WTC11 (cell line): ENCODE results near the gene MAU2. TPM values are rescaled to one million over a fixed set of nuclear protein-coding genes. Genes with fewer than 3 reads are reported as not detected.
"Not testable (repeated sequence)": the region's sequence is repeated elsewhere in the genome, so short reads cannot be mapped to it uniquely, and the experiment has no call there.

Source experiments
- ATAC-seq: fragments of 200-7000 bp; cut with Tn5 transposase; 2 replicates; pipeline ENCODE4 v1.10.0; 2021; ENCODE audit warnings: mild to moderate bottlenecking, moderate library complexity
- CTCF ChIA-PET: fragments of 300-600 bp; sonication (Branson Sonifier 250); formaldehyde crosslinking; loops from one replicate; lab custom pipeline; 2021; ENCODE audit warnings: antibody characterized with exemption; lab: Charles Lee
- POLR2A ChIA-PET: fragments of 350-600 bp; sonication (Branson Sonifier 250); formaldehyde crosslinking; loops from one replicate; lab custom pipeline; 2021; ENCODE audit warnings: antibody characterized with exemption; lab: Charles Lee
- DNase-seq: peaks from one replicate; pipeline ENCODE4 v3.0.0; 2021; ENCODE audit warnings: low spot score
- H3K27ac Mint-ChIP-seq: 2 replicates; pipeline ENCODE4 v1.8.0; 2021; ENCODE audit warnings: mixed read lengths
- H3K27me3 Mint-ChIP-seq: 2 replicates; pipeline ENCODE4 v1.8.0; 2021; ENCODE audit warnings: low read depth, mild to moderate bottlenecking, moderate library complexity, mixed read lengths
- H3K36me3 Mint-ChIP-seq: 2 replicates; pipeline ENCODE4 v1.8.0; 2021; ENCODE audit warnings: mixed read lengths
- H3K4me1 Mint-ChIP-seq: 2 replicates; pipeline ENCODE4 v1.8.0; 2022; ENCODE audit warnings: mixed read lengths
- H3K4me3 Mint-ChIP-seq: 2 replicates; pipeline ENCODE4 v1.8.0; 2021; ENCODE audit warnings: mild to moderate bottlenecking, moderate library complexity, mixed read lengths
- H3K9me3 Mint-ChIP-seq: 2 replicates; pipeline ENCODE4 v1.8.0; 2021; ENCODE audit warnings: mixed read lengths
- CBFB ChIP-seq: sonication (generic); formaldehyde crosslinking; IDR thresholded peaks from 2 replicates; pipeline ENCODE4 v1.8.1; 2022; ENCODE audit warnings: mild to moderate bottlenecking, low read depth, missing genetic modification reagents
- CREM ChIP-seq: sonication (generic); formaldehyde crosslinking; IDR thresholded peaks from 2 replicates; pipeline ENCODE4 v1.8.1; 2022; ENCODE audit warnings: mild to moderate bottlenecking, missing genetic modification reagents, moderate library complexity
- EMX1 ChIP-seq: fragments of 250-450 bp; sonication (Bioruptor Pico); IDR thresholded peaks from 2 replicates; pipeline ENCODE4 v1.8.0; 2021; ENCODE audit warnings: mild to moderate bottlenecking
- FOXP1 ChIP-seq: sonication (generic); formaldehyde crosslinking; IDR thresholded peaks from 2 replicates; pipeline ENCODE4 v1.8.0; 2022; ENCODE audit warnings: missing genetic modification reagents, mild to moderate bottlenecking, moderate library complexity, borderline replicate concordance
- MXD4 ChIP-seq: fragments of 250-450 bp; sonication (Bioruptor Pico); IDR thresholded peaks from 2 replicates; pipeline ENCODE4 v1.8.0; 2021; ENCODE audit warnings: mild to moderate bottlenecking, moderate library complexity, borderline replicate concordance
- NFE2L1 ChIP-seq: sonication (generic); formaldehyde crosslinking; IDR thresholded peaks from 2 replicates; pipeline ENCODE4 v1.8.1; 2023; ENCODE audit warnings: missing genetic modification reagents
- OVOL2 ChIP-seq: fragments of 250-450 bp; sonication (Bioruptor Pico); IDR thresholded peaks from 2 replicates; pipeline ENCODE4 v1.9.0; 2021; ENCODE audit warnings: mild to moderate bottlenecking, borderline replicate concordance
- RELA ChIP-seq: sonication (generic); formaldehyde crosslinking; IDR thresholded peaks from 2 replicates; pipeline ENCODE4 v1.8.1; 2022; ENCODE audit warnings: missing genetic modification reagents, mild to moderate bottlenecking, borderline replicate concordance
- SP1 ChIP-seq: sonication (generic); formaldehyde crosslinking; conservative IDR thresholded peaks from 2 replicates; pipeline ENCODE4 v1.8.1; 2022; ENCODE audit warnings: missing genetic modification reagents
- TCF7 ChIP-seq: sonication (generic); formaldehyde crosslinking; IDR thresholded peaks from 2 replicates; pipeline ENCODE4 v1.8.0; 2022; ENCODE audit warnings: mild to moderate bottlenecking, low read depth, missing genetic modification reagents, moderate library complexity
- TEAD1 ChIP-seq: sonication (generic); formaldehyde crosslinking; IDR thresholded peaks from 2 replicates; pipeline ENCODE4 v1.8.0; 2022; ENCODE audit warnings: mild to moderate bottlenecking, missing genetic modification reagents
- ZNF219 ChIP-seq: sonication (generic); formaldehyde crosslinking; IDR thresholded peaks from 2 replicates; pipeline ENCODE4 v1.8.0; 2023; ENCODE audit warnings: missing genetic modification reagents, mild to moderate bottlenecking, borderline replicate concordance
- ZNF317 ChIP-seq: sonication (generic); formaldehyde crosslinking; IDR thresholded peaks from 2 replicates; pipeline ENCODE4 v1.8.1; 2023; ENCODE audit warnings: low read depth, mild to moderate bottlenecking, moderate library complexity, missing genetic modification reagents, borderline replicate concordance
- ZNF396 ChIP-seq: fragments of 250-450 bp; sonication (Bioruptor Pico); IDR thresholded peaks from 2 replicates; pipeline ENCODE4 v1.8.0; 2021; ENCODE audit warnings: mild to moderate bottlenecking, moderate library complexity, borderline replicate concordance
- ZNF416 ChIP-seq: fragments of 250-450 bp; sonication (Bioruptor Pico); IDR thresholded peaks from 2 replicates; pipeline ENCODE4 v1.9.0; 2021; ENCODE audit warnings: mild to moderate bottlenecking, inconsistent platforms
- ZNF423 ChIP-seq: fragments of 250-450 bp; sonication (Bioruptor Pico); IDR thresholded peaks from 2 replicates; pipeline ENCODE4 v2.1.2; 2022; ENCODE audit warnings: mild to moderate bottlenecking, moderate library complexity
- total RNA-seq: library from RNA; stranded (reverse); gene quantifications from 3 replicates; pipeline ENCODE4 v1.2.3, GENCODE V29; 2021
- TF ChIP-seq, protein P1 (sequence below): sonication (generic); formaldehyde crosslinking; IDR thresholded peaks from 2 replicates; pipeline ENCODE4 v1.8.1; 2023; ENCODE audit warnings: mild to moderate bottlenecking, missing genetic modification reagents, moderate library complexity
- TF ChIP-seq, protein P2 (sequence below): sonication (generic); formaldehyde crosslinking; IDR thresholded peaks from 2 replicates; pipeline ENCODE4 v1.8.0; 2022; ENCODE audit warnings: mild to moderate bottlenecking, missing genetic modification reagents
- TF ChIP-seq, protein P3 (sequence below): sonication (generic); formaldehyde crosslinking; conservative IDR thresholded peaks from 2 replicates; pipeline ENCODE4 v1.8.1; 2022; ENCODE audit warnings: mild to moderate bottlenecking, missing genetic modification reagents
- TF ChIP-seq, protein P4 (sequence below): sonication (generic); formaldehyde crosslinking; IDR thresholded peaks from 2 replicates; pipeline ENCODE4 v1.8.1; 2022; ENCODE audit warnings: low read depth, missing genetic modification reagents, borderline replicate concordance
- TF ChIP-seq, protein P5 (sequence below): sonication (generic); formaldehyde crosslinking; IDR thresholded peaks from 2 replicates; pipeline ENCODE4 v1.8.0; 2022; ENCODE audit warnings: mild to moderate bottlenecking, missing genetic modification reagents
- TF ChIP-seq, protein P6 (sequence below): fragments of 250-450 bp; sonication (Bioruptor Pico); IDR thresholded peaks from 2 replicates; pipeline ENCODE4 v1.9.0; 2021; ENCODE audit warnings: mild to moderate bottlenecking

MAU2 gene
- total RNA-seq, 1 experiment from 2014 or later, result 56.8 TPM

DNA sequence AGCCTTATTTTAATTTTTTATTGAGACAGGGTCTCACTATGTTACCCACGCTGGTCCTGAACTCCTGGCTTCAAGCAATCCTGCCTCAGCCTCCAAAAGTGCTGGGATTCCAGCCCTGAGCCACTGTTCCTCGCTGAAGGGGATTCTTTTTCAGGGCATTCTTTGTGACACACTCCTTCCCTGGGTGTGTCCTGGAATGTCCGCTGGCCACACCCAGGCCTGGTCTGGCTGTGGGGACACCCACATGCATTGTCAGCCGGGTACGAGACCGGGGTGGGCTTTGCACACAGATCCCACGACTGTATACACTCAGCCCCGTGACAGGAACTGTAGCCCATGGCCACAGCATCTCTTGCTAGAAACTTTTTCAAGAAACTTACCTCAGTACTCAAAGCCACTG is 50.4 kb downstream of the MAU2 start (continued):
- TF ChIP-seq, protein P1, sequence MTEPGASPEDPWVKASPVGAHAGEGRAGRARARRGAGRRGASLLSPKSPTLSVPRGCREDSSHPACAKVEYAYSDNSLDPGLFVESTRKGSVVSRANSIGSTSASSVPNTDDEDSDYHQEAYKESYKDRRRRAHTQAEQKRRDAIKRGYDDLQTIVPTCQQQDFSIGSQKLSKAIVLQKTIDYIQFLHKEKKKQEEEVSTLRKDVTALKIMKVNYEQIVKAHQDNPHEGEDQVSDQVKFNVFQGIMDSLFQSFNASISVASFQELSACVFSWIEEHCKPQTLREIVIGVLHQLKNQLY (CRISPR knock-in tag), result no peak
- TF ChIP-seq, all 79 proteins: peak for 0

DNA sequence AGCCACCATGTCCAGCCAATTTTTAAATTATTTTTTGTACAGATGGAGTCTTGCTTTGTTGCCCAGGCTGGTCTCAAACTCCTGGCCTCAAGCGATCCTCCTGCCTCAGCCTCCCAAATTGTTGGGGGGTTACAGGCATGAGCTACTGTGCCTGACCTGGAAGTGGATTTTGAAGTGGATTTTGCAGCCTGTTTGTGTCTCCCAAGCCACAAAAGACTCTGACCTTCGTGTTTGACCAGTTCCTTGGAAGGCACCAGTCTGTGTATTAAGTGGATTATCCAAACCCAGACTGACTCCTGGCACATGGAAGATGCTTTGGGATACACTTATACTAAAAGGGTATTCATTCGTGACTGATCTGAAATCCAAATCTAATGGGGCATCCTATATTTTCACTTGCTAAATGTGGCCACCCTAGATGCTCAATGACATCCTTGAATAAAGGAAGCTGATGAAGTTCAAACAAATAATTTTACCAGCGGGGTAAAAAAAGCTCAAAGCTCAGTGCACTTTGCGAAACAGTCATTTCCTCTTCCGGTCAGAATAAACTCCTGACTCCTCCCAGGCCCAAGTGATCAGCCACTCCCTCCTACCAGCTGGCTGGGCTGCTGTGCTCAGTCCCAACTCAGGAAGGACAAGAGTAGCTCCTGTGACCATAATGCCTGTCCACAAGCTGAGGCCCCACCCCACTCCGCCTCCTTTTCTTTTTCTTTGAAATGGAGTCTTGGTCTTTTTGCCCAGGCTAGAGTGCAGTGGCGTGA is 52.2 kb downstream of the MAU2 start:
- H3K36me3 Mint-ChIP-seq, result no peaks in the 10 kb centered on the region
- CTCF ChIA-PET, result interaction anchor here (0.5 to 1.4 kb wide), 5 partner anchors 13 to 119 kb away, joined by 3 to 6 read pairs (median 4); no protein-coding TSS in a partner anchor
- H3K4me3 Mint-ChIP-seq, result no peak overlapping the region
- no peak overlapping the region for H3K27ac Mint-ChIP-seq
- H3K9me3 Mint-ChIP-seq, result no peaks in the 10 kb centered on the region
- no peak for TF ChIP-seq ZNF423
- no peak for TF ChIP-seq ZNF317 (CRISPR knock-in tag)
- TF ChIP-seq ZNF396 (CRISPR knock-in tag), result no peak
- DNase-seq, result peak; percentile 38
- POLR2A ChIA-PET, result no interaction called here
- no peaks in the 10 kb centered on the region for H3K27me3 Mint-ChIP-seq
- peaks cover 11% of the 10 kb centered on the region for H3K4me1 Mint-ChIP-seq
- peak; percentile 78 for ATAC-seq

DNA sequence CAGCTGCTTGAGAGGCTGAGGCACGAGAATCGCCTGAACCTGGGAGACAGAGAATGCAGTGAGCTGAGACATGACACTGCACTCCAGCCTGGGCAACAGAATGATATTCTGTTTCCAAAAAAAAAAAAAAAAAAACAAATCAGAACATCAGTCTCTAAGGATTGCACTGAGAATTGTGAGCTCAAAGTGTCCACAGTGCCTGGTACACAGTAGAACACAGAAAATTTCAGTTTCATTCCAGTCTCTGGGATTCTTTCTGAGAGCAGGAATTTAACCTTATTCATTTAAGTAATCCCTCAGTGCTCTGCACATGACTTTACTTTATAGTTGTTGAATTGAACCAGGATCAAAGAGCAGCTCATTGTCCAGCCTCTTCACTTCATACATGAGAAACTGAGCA is 58.9 kb downstream of the MAU2 start:
- TF ChIP-seq OVOL2 (no peak), ZNF423 (no peak), TCF7 (CRISPR knock-in tag) (no peak), EMX1 (no peak), ZNF219 (no peak), NFE2L1 (CRISPR knock-in tag) (no peak), ZNF416 (no peak), MXD4 (CRISPR knock-in tag) (no peak), CBFB (CRISPR knock-in tag) (no peak), FOXP1 (no peak), SP1 (CRISPR knock-in tag) (no peak), CREM (CRISPR knock-in tag) (no peak), TEAD1 (CRISPR knock-in tag) (no peak), RELA (CRISPR knock-in tag) (no peak)
- TF ChIP-seq, protein P2, sequence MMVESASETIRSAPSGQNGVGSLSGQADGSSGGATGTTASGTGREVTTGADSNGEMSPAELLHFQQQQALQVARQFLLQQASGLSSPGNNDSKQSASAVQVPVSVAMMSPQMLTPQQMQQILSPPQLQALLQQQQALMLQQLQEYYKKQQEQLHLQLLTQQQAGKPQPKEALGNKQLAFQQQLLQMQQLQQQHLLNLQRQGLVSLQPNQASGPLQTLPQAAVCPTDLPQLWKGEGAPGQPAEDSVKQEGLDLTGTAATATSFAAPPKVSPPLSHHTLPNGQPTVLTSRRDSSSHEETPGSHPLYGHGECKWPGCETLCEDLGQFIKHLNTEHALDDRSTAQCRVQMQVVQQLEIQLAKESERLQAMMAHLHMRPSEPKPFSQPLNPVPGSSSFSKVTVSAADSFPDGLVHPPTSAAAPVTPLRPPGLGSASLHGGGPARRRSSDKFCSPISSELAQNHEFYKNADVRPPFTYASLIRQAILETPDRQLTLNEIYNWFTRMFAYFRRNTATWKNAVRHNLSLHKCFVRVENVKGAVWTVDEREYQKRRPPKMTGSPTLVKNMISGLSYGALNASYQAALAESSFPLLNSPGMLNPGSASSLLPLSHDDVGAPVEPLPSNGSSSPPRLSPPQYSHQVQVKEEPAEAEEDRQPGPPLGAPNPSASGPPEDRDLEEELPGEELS, result no peak
- TF ChIP-seq, protein P3, sequence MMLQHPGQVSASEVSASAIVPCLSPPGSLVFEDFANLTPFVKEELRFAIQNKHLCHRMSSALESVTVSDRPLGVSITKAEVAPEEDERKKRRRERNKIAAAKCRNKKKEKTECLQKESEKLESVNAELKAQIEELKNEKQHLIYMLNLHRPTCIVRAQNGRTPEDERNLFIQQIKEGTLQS (CRISPR knock-in tag), result no peak
- TF ChIP-seq, protein P4, sequence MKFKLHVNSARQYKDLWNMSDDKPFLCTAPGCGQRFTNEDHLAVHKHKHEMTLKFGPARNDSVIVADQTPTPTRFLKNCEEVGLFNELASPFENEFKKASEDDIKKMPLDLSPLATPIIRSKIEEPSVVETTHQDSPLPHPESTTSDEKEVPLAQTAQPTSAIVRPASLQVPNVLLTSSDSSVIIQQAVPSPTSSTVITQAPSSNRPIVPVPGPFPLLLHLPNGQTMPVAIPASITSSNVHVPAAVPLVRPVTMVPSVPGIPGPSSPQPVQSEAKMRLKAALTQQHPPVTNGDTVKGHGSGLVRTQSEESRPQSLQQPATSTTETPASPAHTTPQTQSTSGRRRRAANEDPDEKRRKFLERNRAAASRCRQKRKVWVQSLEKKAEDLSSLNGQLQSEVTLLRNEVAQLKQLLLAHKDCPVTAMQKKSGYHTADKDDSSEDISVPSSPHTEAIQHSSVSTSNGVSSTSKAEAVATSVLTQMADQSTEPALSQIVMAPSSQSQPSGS (CRISPR knock-in tag), result no peak
- TF ChIP-seq, protein P5, sequence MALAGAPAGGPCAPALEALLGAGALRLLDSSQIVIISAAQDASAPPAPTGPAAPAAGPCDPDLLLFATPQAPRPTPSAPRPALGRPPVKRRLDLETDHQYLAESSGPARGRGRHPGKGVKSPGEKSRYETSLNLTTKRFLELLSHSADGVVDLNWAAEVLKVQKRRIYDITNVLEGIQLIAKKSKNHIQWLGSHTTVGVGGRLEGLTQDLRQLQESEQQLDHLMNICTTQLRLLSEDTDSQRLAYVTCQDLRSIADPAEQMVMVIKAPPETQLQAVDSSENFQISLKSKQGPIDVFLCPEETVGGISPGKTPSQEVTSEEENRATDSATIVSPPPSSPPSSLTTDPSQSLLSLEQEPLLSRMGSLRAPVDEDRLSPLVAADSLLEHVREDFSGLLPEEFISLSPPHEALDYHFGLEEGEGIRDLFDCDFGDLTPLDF (CRISPR knock-in tag), result no peak
- TF ChIP-seq, protein P6, sequence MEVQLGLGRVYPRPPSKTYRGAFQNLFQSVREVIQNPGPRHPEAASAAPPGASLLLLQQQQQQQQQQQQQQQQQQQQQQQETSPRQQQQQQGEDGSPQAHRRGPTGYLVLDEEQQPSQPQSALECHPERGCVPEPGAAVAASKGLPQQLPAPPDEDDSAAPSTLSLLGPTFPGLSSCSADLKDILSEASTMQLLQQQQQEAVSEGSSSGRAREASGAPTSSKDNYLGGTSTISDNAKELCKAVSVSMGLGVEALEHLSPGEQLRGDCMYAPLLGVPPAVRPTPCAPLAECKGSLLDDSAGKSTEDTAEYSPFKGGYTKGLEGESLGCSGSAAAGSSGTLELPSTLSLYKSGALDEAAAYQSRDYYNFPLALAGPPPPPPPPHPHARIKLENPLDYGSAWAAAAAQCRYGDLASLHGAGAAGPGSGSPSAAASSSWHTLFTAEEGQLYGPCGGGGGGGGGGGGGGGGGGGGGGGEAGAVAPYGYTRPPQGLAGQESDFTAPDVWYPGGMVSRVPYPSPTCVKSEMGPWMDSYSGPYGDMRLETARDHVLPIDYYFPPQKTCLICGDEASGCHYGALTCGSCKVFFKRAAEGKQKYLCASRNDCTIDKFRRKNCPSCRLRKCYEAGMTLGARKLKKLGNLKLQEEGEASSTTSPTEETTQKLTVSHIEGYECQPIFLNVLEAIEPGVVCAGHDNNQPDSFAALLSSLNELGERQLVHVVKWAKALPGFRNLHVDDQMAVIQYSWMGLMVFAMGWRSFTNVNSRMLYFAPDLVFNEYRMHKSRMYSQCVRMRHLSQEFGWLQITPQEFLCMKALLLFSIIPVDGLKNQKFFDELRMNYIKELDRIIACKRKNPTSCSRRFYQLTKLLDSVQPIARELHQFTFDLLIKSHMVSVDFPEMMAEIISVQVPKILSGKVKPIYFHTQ, result no peak
- H3K36me3 Mint-ChIP-seq, result 0 out of 2 replicates have a peak, but pooled peaks cover 3% of the 10 kb centered on the region
- CTCF ChIA-PET, result interaction anchor here (0.6 to 1.5 kb wide), 7 partner anchors 10 to 155 kb away, joined by 3 to 8 read pairs (median 3); no protein-coding TSS in a partner anchor
- H3K27ac Mint-ChIP-seq, result no peak overlapping the region
- no peak for ATAC-seq
- no peak for DNase-seq
- POLR2A ChIA-PET, result no interaction called here
- H3K4me1 Mint-ChIP-seq, result peaks cover 14% of the 10 kb centered on the region
- H3K9me3 Mint-ChIP-seq, result no peaks in the 10 kb centered on the region
- no peak overlapping the region for H3K4me3 Mint-ChIP-seq
- peaks cover 7% of the 10 kb centered on the region for H3K27me3 Mint-ChIP-seq

DNA sequence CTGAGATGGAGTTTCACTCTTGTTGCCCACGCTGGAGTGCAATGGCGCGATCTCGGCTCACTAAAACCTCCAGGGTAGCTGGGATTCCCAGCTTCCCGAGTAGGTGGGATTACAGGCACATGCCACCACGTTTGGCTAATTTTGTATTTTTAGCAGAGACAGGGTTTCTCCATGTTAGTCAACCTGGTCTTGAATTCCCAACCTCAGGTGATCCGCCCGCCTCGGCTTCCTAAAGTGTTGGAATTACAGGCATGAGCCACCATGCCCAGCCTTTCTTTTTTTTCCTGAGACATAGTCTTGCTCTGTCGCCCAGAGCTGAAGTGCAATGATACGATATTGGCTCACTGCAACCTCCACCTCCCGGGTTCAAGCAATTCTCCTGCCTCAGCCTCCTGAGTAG is 59.7 kb downstream of the MAU2 start:
- H3K4me3 Mint-ChIP-seq, H3K27me3 Mint-ChIP-seq, ATAC-seq, H3K9me3 Mint-ChIP-seq, POLR2A ChIA-PET, H3K36me3 Mint-ChIP-seq, DNase-seq: not testable (repeated sequence)
- Mint-ChIP-seq H3K4me1 (peaks cover 16% of the 10 kb centered on the region), H3K27ac (0 out of 2 replicates have a peak overlapping the region, but pooled peaks have one; percentile 36)
- CTCF ChIA-PET, result interaction anchor here (0.9 to 1.4 kb wide), 3 partner anchors 11 to 110 kb away, joined by 3 to 4 read pairs (median 3); no protein-coding TSS in a partner anchor
